GM23338 (cell line): ENCODE data around the gene FHIT.

Experiments used
- CREB1 ChIP-seq: fragments of 250-450 bp; sonication (Bioruptor Pico); IDR thresholded peaks from 2 replicates; pipeline ENCODE4 v1.5.0; 2020; ENCODE audit warnings: low read depth, mild to moderate bottlenecking, moderate library complexity
- CTCF ChIP-seq, 2 experiments: fragments of 200-600 bp in 1 of 2; sonication (generic) in 1 of 2; conservative IDR thresholded peaks; 2 replicates each; pipeline versions ENCODE4 v1.5.1 to v1.6.1; 2016 to 2017; ENCODE audit warnings: antibody characterized with exemption in 2 of 2, low read depth in 2 of 2, mild to moderate bottlenecking in 2 of 2, moderate library complexity in 1 of 2
- ETS1 ChIP-seq: IDR thresholded peaks from 2 replicates; pipeline ENCODE4 v1.6.1; 2016; ENCODE audit warnings: antibody characterized with exemption
- EZH2 ChIP-seq: fragments of 200-600 bp; sonication (generic); IDR thresholded peaks from one replicate; pipeline ENCODE4 v1.8.0; 2017; ENCODE audit warnings: antibody characterized with exemption, mild to moderate bottlenecking, low read depth; ENCODE audit not compliant: unreplicated experiment
- EZH2phosphoT487 ChIP-seq: fragments of 200-600 bp; sonication (generic); IDR thresholded peaks from one replicate; pipeline ENCODE4 v1.8.1; 2018; ENCODE audit warnings: antibody characterized with exemption; ENCODE audit not compliant: unreplicated experiment
- JUNB ChIP-seq: IDR thresholded peaks from one replicate; pipeline ENCODE4 v1.6.1; 2016; ENCODE audit warnings: antibody characterized with exemption; ENCODE audit not compliant: unreplicated experiment
- NANOG ChIP-seq: IDR thresholded peaks from 2 replicates; pipeline ENCODE4 v1.6.1; 2016; ENCODE audit warnings: antibody characterized with exemption, borderline replicate concordance
- POLR2AphosphoS5 ChIP-seq: IDR thresholded peaks from 2 replicates; pipeline ENCODE4 v1.6.1; 2016; ENCODE audit warnings: antibody characterized with exemption, low read depth
- REST ChIP-seq: IDR thresholded peaks from one replicate; pipeline ENCODE4 v1.6.1; 2018; ENCODE audit warnings: antibody characterized with exemption; ENCODE audit not compliant: unreplicated experiment
- STAT1 ChIP-seq: IDR thresholded peaks from one replicate; pipeline ENCODE4 v1.6.1; 2016; ENCODE audit warnings: antibody characterized with exemption; ENCODE audit not compliant: unreplicated experiment
- ZNF114 ChIP-seq: fragments of 250-450 bp; sonication (Bioruptor Pico); IDR thresholded peaks from 2 replicates; pipeline ENCODE4 v1.5.0; 2020; ENCODE audit warnings: mild to moderate bottlenecking, moderate library complexity
- ZNF331 ChIP-seq: fragments of 250-450 bp; sonication (Bioruptor Pico); IDR thresholded peaks from 2 replicates; pipeline ENCODE4 v1.5.0; 2020; ENCODE audit warnings: low read depth, mild to moderate bottlenecking, moderate library complexity
- ZNF462 ChIP-seq: fragments of 250-450 bp; sonication (Bioruptor Pico); IDR thresholded peaks from 2 replicates; pipeline ENCODE4 v1.5.0; 2020; ENCODE audit warnings: mild to moderate bottlenecking, moderate library complexity

GRCh38 chr3:59878038-59878427 lies 1373.2 kb downstream of the FHIT start:
- TF ChIP-seq CTCF (conservative IDR thresholded peaks at IDR 0.05; ENCODE audit: low read depth in 2 of 2) (no peak), EZH2 (no peak), POLR2AphosphoS5 (no peak), REST (no peak), CREB1 (no peak), ZNF331 (CRISPR knock-in tag) (no peak), EZH2phosphoT487 (no peak), JUNB (no peak), ZNF114 (no peak), ZNF462 (CRISPR knock-in tag) (no peak), STAT1 (no peak), NANOG (no peak), ETS1 (no peak)
